Astrocyte of the cerebellum (primary cell): Measurements from ENCODE around the gene NTRK1.

Source experiments
- DNase-seq: peaks from one replicate; pipeline ENCODE4 v3.0.0-alpha.2; 2011; ENCODE audit warnings: low read depth
- H3K4me3 ChIP-seq: 2 replicates; pipeline ENCODE4 v1.5.1; 2011; ENCODE audit warnings: mild to moderate bottlenecking, low read depth, low read length, moderate library complexity
- in situ Hi-C: cut with HindIII; loops from 2 replicates; pipeline ENCODE4 v1.10.0; 2017; ENCODE audit warnings: low sequenced_read_pairs
- TF ChIP-seq, protein P1 (sequence below): IDR thresholded peaks from 2 replicates; pipeline ENCODE4 v1.5.1; 2012; ENCODE audit warnings: low read length, low read depth, moderate library complexity, mild to moderate bottlenecking; ENCODE audit errors: missing control alignments

NTRK1 gene

DNA sequence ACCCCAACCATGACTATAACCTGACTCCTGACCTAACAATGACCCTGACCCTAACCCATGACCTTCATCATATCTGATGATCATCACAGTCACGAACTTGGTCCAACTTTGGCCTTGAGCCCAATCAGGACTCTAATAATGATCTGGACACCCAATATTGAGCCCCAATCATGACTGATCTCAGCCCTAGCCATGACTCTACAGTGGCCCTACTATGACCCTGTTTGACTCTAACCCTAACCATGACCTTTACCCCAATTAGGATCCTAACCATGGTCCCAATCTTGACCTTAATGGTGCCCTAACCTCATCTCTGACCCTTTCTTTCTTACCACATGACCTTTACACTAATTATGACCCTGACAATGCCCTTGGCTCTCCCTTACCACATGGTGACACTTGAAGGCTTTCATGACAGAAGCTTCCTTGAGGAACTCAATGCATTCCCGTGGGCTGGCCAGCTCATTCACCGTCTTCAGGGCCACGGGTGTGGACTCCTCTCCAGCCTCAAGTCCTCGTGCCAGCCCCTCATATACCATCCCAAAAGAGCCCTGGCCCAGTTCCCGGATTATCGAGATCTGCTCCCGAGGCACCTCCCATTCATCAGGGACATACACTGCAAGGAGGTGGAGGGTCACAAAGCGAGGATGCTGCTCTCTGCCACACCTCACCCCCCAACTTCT lies 17.9 kb upstream of the NTRK1 start:
- H3K4me3 ChIP-seq: no peak overlapping the region
- in situ Hi-C loops: no loop called here
- DNase-seq: no peak

DNA sequence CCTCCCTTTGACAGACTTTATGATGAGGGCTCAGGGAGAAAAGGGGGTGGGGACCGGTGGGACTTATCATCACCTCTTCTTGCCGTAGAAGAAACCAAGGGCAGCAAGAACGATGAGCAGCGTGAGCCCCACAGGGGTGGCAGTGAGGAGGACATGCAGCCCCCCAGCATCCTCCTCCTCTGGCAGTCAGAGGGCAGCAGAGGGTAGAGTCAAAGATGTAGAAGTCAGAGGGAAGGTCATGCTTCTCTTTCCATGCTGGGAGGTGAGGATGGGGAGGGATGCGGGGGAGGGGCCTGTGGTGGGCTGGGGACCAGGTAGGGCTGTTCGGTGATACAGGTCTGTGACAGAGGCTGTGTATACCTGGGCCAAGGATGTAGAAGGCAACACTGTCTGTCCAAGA lies 16.6 kb upstream of the NTRK1 start:
- H3K4me3 ChIP-seq: no peak overlapping the region
- in situ Hi-C loops: no loop called here
- no peak for DNase-seq
- TF ChIP-seq, protein P1, sequence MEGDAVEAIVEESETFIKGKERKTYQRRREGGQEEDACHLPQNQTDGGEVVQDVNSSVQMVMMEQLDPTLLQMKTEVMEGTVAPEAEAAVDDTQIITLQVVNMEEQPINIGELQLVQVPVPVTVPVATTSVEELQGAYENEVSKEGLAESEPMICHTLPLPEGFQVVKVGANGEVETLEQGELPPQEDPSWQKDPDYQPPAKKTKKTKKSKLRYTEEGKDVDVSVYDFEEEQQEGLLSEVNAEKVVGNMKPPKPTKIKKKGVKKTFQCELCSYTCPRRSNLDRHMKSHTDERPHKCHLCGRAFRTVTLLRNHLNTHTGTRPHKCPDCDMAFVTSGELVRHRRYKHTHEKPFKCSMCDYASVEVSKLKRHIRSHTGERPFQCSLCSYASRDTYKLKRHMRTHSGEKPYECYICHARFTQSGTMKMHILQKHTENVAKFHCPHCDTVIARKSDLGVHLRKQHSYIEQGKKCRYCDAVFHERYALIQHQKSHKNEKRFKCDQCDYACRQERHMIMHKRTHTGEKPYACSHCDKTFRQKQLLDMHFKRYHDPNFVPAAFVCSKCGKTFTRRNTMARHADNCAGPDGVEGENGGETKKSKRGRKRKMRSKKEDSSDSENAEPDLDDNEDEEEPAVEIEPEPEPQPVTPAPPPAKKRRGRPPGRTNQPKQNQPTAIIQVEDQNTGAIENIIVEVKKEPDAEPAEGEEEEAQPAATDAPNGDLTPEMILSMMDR: no peak

More for the DNA sequence above, 17.9 kb upstream of the NTRK1 start:
- TF ChIP-seq, protein P1: no peak

DNA sequence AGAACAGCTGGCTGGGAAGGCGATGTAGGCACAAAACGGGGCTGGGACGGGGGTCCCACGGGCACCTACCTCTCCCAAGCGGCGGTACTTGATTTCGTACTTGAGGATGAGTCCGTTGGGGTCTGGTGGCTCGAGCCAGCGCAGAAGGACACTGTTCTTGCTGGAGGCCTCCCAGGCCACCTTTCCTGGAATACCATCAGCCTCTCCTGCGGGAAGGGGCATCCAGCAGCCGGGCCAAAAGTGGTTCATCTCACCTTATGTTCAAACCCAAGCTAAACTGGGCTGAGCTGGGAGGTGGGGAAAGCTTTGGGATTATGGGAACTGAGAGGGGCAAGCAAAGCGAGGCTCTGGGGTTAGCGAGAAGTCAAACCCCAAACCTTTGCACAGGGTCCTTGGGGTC lies 16.0 kb upstream of the NTRK1 start:
- DNase-seq: no peak
- no peak overlapping the region for H3K4me3 ChIP-seq
- in situ Hi-C loops: no loop called here
- TF ChIP-seq, protein P1: no peak

DNA sequence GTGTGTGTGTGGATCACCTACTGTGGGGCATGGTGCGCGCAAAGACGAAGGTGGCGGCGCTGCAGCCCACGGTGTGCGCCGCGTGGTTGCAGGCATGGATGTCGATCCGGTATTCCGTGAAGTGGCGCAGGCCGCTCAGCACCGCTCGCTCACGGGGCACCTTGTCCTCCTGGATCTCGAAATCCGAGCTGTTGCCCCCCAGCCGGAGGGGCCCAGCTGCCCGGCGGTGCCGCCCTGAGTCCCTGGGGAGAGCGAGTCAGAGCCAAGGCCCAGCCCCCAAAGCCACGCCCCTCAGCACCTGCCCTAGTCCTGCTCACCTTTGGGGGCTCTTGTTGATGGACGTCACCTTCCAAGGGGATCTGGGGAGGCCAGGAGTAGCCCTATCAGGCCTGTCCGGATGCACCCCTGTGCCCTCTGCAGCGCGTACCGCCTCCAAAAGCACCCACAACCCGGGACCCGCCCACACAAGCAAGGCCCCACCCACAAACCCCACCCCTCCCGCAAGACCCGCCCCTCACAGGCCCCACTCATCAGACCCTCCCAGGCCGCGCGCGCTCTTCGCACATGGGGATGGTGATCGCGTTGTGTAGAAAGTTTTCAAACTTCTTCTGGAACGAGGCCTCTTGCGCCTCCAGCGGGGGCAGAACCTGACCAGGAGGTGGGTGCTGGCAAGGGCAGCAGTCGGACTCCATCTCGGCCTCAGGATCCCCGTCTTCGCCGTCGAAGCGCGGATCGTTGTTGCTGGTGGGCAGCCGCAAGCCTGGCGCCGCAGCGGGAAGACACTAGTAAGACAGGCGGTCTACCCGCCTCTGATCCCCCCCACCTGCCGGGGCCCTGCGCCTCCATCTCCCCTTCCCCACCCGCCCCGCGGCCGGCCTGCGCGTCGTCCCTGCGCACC lies 15.4 kb upstream of the NTRK1 start:
- TF ChIP-seq, protein P1: no peak
- H3K4me3 ChIP-seq: no peak overlapping the region
- no peak for DNase-seq
- in situ Hi-C loops: no loop called here

DNA sequence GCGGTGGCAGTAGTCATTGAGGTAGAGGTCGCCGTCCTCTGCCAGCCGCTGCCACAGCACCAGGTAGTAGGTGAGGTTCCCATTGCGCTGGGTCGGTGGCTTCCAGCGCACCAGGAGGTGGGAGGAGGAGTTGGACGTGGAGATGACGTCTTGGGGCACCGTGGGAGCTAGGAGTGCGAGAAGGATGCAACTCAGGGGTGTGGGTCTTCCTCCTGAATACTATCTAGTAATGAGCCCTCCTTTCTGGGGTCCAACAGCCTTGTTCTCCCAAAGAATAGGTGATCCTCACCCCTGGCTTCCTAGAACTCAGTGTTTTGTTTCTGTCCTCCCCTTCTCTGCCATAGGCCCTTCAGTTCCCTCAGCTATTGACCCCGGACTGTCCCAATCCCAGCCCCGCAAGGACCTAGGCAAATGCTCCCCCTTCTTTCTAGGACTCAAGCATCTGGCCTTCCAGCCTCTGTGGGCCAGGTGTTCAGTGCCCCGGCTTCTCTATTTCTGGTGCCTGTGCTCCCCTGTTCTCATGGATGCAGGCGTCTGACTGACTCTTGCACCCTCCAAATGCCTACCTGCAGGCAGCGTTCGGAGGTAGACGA lies 14.6 kb upstream of the NTRK1 start:
- DNase-seq: no peak
- in situ Hi-C loops: no loop called here
- no peak overlapping the region for H3K4me3 ChIP-seq
- TF ChIP-seq, protein P1: no peak

DNA sequence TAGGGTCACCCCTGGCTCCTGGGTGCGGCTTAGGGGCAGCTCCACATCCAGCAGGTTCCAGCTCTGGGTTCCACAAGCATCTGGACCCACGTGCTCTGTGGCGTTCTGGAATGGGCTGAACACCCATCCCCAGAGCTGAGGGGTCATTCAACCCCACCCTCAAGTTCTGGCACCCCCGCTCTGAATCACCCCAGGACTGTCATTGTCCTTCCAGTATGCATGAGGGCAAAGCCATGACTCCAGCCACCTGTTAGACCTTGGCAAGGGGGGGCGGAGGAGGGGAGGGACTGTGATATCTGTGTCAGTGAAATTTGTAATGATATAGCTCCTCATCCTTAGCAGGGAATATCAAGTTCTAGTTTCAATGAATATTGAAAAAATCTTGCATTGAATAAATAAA lies 14.0 kb upstream of the NTRK1 start:
- DNase-seq: no peak
- TF ChIP-seq, protein P1: no peak
- in situ Hi-C loops: no loop called here
- H3K4me3 ChIP-seq: no peak overlapping the region
